Head of caudate nucleus (tissue), 42 donors: ENCODE data around the gene SNN.

Experiments
- DNase-seq, 42 donors: peaks; one replicate each; pipeline versions ENCODE4 v3.0.0 to v3.0.0-alpha.2; 2020 to 2021; ENCODE audit warnings: mixed read lengths in 7 of 42
- intact Hi-C: fragments of 100-400 bp; cut with DNase I; formaldehyde crosslinking; loops from one replicate; pipeline ENCODE4 v1.15.0; 2022

Gene SNN

GRCh38 chr16:11712122-11712521, 43.9 kb downstream of the SNN start:
- intact Hi-C loops, result no loop called here
- no peak for DNase-seq

GRCh38 chr16:11715246-11715947, 47.1 kb downstream of the SNN start:
- DNase-seq, result no peak
- intact Hi-C loops, result loop anchor here (5.0 kb wide), 1 partner anchor 313 kb away; no protein-coding TSS in a partner anchor

GRCh38 chr16:11716336-11716735, 48.1 kb downstream of the SNN start:
- intact Hi-C loops, result loop anchor here (5.0 kb wide), 1 partner anchor 314 kb away; no protein-coding TSS in a partner anchor
- no peak for DNase-seq

DNA sequence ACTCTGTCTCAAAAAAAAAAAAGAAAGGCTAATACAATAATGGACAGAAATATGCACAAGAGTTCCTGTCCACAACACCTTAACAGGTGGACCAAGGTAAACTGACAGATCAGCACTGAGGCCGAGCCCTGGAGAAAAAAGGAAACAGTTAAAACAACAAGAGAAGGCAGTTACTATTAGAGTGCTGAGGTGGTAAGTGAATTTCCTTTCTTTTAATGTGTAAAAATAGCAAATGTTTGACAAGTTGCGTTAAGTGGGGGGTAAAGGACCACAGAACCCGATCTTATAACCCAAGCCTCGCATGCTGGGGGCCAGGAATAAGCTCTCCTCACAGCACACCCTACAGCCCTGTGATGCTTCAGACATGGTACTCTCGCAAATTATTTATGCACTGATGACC, 49.6 kb downstream of the SNN start:
- intact Hi-C loops, result loop anchor here (5.0 kb wide), 1 partner anchor 316 kb away; no protein-coding TSS in a partner anchor
- no peak for DNase-seq

- no peak for DNase-seq
- intact Hi-C loops, result loop anchor here (5.0 kb wide), 1 partner anchor 317 kb away; no protein-coding TSS in a partner anchor
These were observed 50.9 kb downstream of the SNN start for GRCh38 chr16:11719171-11719570.

- DNase-seq, result no peak
- intact Hi-C loops, result loop anchor here (5.0 kb wide), 1 partner anchor 317 kb away; no protein-coding TSS in a partner anchor
These were observed 51.5 kb downstream of the SNN start for GRCh38 chr16:11719762-11720161.

DNA sequence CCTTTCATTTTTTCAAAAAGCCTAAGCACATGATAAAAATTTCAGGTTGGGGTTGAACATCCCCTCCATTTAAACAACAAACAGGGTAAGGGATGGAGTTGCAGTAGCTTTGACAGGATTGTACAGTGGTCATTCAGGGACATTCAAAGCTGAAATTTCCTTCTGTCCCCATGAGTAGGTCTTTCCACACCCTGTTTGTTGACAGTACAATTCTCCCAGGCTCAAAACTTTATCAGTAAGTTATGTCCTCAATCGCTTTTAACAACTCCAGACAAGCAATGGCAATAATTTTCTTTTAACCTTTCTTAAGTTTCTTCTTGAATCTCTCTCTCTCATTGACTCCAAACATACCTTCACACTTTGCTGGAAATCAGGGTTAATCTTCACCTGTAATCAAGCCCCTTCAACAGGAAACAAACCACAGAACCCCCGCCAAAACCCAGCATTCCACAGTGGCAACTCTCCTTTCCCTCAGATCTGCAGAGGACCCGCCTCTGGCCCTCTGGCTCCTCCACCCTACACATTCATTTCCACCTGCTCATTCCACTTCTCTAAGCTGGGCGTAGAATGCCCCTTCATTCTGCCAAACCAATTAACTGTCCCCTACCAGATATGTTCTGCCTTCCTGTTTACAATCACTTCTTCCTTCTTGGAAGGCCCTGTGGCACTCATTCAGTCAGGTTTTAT, 53.7 kb downstream of the SNN start:
- DNase-seq, result no peak
- intact Hi-C loops, result no loop called here

DNA sequence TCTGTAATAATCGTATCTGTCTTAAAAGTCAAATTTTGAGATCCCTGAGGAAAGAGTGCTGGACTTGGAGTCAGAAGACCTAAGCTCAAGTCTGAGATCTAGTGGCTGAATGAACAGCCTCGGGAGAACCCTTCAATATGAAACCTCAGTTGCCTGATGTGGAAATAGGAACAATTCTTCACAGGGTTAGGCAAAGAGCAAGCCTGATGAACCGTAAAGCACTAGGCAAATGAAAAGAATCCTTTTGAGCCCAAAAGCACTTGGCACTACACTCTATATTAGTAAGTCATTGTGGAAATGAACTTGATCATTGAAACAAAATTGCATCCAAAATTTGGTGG, 54.2 kb downstream of the SNN start:
- intact Hi-C loops, result no loop called here
- DNase-seq, result no peak

- DNase-seq, result no peak
- intact Hi-C loops, result no loop called here
These were observed 57.2 kb downstream of the SNN start for GRCh38 chr16:11725457-11725856.

- DNase-seq, result no peak
- intact Hi-C loops, result no loop called here
These were observed 57.8 kb downstream of the SNN start for GRCh38 chr16:11726008-11726407.

GRCh38 chr16:11727796-11728543, 59.7 kb downstream of the SNN start:
- no peak for DNase-seq
- intact Hi-C loops, result no loop called here
